GM18520 (cell line): ENCODE measurements around the gene FZD7.

Experiments
- ATAC-seq: cut with Tn5 transposase; IDR thresholded peaks from one replicate; pipeline ENCODE4 v1.9.1; 2021; ENCODE audit not compliant: unreplicated experiment

The FZD7 gene

GRCh38 chr2:202009581-202009980, 24.1 kb upstream of the FZD7 start:
- no peak for ATAC-seq

GRCh38 chr2:202014318-202014717, 19.3 kb upstream of the FZD7 start:
- no peak for ATAC-seq

GRCh38 chr2:202014759-202015211, 18.9 kb upstream of the FZD7 start:
- no peak for ATAC-seq

DNA sequence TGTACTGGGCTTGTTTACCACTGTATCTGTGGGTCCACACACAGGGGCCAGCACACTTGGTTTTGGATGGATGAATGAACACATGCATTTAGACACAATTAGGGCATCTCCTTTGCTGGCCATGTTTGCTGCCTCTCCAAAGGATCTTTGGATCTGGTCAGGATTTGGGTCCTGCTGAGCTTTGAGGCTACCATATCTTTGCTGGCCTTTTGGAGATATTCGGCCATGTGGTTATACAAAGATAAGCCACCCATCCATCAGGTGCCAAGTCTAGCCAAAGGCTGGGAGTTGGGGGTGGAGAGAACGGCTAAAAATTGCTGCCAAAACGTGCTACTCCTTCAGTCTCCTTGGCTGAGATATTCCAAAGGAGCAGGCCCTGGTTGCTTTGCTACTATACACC, 18.2 kb upstream of the FZD7 start:
- ATAC-seq = no peak

GRCh38 chr2:202016579-202017227, 17.0 kb upstream of the FZD7 start:
- no peak for ATAC-seq

DNA sequence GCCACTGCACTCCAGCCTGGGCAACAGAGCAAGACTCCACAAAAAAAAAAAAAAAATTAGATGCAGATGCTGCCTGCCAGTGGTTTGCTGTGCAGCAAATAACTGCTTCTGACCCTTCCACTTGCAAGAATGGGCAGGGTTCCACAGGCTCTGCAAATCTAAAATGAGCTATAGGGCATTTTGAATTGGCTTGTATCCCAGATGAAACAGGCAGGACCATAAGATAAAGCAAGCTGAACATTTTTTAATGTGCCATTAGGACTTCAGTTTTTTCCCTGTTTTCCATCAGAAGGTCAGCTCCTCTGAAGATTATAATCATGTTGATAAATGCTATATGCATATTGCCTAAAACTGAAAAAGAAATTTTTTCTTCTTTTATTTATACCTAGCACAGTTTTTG, 15.7 kb upstream of the FZD7 start:
- no peak for ATAC-seq

DNA sequence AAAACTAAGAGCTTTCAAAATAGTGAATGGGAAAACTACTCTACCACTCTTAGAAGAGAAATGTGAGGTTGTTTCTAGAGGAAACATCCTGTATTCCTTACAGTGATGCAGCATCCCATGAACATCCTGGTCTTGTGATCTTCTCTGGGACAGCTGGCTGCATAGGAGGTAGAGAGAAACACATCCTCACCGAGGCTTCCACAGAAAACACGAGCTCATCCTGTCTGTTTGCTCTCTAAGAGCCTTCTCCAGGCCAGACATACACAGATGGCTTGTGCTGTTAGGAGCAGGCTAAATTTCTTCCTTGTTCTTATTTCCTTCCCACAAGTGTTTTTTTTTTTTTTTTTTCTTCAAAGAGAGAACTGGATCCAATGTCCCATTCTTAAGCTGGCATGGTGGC, 14.7 kb upstream of the FZD7 start:
- ATAC-seq = no peak

GRCh38 chr2:202019689-202020450, 13.8 kb upstream of the FZD7 start:
- ATAC-seq = no peak

DNA sequence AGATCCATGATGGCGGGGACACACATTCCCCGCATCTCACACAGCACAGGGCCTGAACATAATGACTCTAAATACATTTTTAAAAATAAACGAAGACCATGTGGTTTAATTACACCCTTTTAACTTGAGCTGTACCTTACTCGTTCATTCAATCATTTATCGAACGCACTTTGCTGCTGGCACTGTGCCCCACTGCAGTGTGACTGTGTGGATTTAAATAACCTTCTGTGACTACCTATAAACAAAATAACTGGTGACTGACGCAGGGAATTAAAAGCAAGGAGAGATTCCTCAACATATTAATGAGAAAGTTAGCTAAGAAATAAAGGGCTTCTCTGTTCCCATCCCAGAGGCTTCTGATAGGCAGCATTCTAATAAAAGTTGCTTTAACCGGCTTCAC, 10.9 kb upstream of the FZD7 start:
- ATAC-seq = no peak

GRCh38 chr2:202023198-202023903, 10.3 kb upstream of the FZD7 start:
- no peak for ATAC-seq

DNA sequence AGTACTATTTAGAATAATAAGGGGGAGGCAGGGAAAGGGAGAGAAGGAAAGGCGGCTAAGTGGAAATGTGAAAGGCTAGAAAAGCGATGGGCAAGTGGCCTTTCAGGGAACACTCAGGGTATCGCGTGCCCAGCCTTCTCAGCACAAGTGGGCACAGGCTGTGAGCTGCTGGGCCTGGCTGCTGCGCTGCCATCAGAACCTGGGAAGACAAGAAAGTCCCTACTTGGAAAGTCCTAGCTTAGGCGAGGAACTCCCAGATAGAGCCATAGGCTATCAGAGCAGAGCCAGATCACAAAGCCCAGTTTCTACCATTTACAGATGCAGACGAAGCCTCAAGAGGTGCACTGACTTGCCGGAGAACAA, 9.8 kb upstream of the FZD7 start:
- no peak for ATAC-seq

- ATAC-seq = no peak
These were observed 8.8 kb upstream of the FZD7 start for GRCh38 chr2:202024871-202025270.

DNA sequence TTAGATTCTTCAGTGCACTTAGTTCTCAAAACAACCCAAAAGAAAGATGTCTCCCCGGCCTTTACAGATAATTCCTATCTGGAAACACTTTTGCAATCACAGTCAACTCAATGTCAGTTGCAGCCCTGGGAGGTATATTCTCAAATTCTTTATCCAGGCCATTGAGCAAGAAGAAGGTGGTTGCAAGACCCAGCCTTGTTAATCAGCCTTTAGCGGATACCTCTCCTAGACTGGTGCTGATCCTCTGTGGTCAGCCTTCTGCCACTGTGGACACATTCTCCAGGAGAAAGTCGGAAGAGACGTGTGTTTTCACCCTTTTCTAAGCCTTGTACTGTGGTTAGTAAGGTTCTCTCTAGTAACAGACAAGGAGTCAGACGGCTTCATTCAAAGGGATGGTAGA, 7.8 kb upstream of the FZD7 start:
- ATAC-seq = no peak

DNA sequence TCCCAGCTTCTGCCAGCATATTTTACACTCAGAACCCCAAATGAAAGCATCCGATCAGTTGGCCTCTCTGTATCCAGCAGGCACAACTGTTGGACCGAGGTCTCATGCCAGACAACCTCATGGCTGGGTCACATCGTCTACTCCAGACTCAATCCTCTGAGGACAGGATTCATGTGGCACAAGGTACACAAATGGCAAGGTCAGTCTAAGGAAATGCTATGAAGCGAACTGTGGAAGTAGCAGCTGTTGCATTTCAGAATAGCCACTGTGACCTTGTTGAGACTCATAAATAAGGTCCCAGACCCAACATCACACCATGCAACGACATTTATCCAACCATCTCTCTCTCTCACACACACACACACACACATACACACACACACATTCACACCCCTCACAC, 7.1 kb upstream of the FZD7 start:
- no peak for ATAC-seq

DNA sequence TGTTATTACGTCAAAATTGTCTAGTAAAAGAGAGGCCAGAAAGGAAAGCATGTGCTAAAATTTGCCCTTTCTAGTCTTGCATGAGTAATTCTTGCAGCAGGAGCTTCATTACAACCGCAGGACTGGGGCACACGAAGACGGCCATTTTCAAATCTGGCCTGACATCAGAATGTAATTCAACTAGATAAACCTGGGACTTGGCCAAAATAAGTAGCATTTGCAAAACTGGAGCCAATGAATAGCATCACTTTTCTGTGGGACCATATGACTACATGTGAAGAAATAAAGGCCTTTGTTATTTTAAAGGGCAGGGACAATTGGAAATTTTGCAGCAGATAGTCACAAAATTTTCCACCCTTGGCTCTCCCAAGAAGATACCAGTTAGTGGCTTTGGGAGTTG, 3.0 kb upstream of the FZD7 start:
- no peak for ATAC-seq

DNA sequence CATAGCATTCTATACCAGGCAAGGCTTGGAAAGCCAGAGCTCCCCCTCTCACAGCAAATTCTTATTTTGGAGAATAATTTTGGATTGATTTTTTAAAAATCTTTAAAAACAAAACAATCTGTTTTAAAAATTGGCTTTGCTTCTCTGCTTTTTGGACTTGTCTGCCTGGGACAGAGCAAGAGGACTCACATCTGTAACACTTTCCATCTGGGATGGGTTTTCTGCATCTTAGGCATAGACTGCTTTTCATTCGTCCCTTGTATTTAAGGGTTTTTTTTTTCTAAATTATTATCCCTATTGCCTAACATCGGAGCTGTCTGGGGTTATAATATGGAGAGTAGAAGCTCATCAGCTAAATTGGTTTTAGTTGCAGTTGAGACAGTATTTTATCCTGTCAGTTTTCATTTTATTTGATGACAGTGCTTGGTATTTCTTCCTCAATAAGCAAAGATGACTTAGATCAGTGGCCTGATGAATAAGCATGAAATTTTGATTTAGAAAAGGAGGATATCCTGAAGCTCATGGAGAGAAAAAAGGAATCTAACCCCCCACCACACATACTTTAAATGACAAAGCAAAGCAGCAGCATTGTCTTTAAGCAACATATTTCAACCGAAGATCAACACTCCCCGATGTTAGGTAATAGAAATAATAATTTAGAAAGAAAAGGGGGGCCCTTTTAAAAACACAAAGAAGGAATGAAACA, 2.3 kb upstream of the FZD7 start:
- ATAC-seq = no peak

DNA sequence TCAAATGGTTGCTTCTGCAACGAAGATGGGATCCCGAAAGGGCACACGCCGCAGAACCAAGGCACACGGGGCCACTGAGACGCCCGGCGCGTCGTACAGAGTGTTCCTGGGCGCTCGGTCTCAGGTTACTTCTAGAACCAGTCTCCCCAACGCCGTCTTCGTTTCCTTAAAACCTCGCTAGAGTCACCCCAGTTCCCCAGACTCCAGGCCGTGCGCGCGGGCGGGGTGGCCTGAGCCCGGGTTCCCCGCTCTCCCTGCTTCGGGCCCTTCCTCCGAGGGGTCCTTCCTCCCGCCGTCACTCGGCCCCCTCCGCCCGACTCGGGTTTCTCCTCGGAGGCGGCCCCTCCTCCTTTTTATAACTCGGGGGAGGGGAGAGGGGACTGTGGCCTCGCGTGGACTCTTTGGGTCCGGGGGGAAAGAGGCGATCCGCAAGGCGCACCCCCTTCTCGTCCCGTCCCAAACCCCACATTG, 774 bp upstream of the FZD7 start:
- no peak for ATAC-seq

GRCh38 chr2:202034249-202035088, 814 bp downstream of the FZD7 start:
- ATAC-seq = peak; percentile 3

DNA sequence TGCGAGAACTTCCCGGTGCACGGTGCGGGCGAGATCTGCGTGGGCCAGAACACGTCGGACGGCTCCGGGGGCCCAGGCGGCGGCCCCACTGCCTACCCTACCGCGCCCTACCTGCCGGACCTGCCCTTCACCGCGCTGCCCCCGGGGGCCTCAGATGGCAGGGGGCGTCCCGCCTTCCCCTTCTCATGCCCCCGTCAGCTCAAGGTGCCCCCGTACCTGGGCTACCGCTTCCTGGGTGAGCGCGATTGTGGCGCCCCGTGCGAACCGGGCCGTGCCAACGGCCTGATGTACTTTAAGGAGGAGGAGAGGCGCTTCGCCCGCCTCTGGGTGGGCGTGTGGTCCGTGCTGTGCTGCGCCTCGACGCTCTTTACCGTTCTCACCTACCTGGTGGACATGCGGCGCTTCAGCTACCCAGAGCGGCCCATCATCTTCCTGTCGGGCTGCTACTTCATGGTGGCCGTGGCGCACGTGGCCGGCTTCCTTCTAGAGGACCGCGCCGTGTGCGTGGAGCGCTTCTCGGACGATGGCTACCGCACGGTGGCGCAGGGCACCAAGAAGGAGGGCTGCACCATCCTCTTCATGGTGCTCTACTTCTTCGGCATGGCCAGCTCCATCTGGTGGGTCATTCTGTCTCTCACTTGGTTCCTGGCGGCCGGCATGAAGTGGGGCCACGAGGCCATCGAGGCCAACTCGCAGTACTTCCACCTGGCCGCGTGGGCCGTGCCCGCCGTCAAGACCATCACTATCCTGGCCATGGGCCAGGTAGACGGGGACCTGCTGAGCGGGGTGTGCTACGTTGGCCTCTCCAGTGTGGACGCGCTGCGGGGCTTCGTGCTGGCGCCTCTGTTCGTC, 1.7 kb downstream of the FZD7 start:
- no peak for ATAC-seq

DNA sequence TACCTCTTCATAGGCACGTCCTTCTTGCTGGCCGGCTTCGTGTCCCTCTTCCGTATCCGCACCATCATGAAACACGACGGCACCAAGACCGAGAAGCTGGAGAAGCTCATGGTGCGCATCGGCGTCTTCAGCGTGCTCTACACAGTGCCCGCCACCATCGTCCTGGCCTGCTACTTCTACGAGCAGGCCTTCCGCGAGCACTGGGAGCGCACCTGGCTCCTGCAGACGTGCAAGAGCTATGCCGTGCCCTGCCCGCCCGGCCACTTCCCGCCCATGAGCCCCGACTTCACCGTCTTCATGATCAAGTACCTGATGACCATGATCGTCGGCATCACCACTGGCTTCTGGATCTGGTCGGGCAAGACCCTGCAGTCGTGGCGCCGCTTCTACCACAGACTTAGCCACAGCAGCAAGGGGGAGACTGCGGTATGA, 2.3 kb downstream of the FZD7 start:
- no peak for ATAC-seq
